NT2/D1 (cell line): ENCODE data around the gene PLXNA4.

Experiments
- DNase-seq: peaks from one replicate; pipeline ENCODE4 v3.0.0-alpha.2; 2011; ENCODE audit warnings: low read depth, low spot score
- H3K27me3 ChIP-seq: 2 replicates; pipeline ENCODE4 v1.6.0; 2011; ENCODE audit warnings: mild to moderate bottlenecking; ENCODE audit not compliant: insufficient read length, insufficient read depth
- H3K36me3 ChIP-seq: 2 replicates; pipeline ENCODE4 v1.6.1; 2011; ENCODE audit warnings: mild to moderate bottlenecking, low read length, mixed read lengths; ENCODE audit not compliant: insufficient read depth, insufficient read length
- H3K4me1 ChIP-seq: 2 replicates; pipeline ENCODE4 v1.5.1; 2011; ENCODE audit not compliant: insufficient read depth, insufficient read length
- H3K4me3 ChIP-seq: 2 replicates; pipeline ENCODE4 v1.5.1; 2011; ENCODE audit warnings: low read depth; ENCODE audit not compliant: insufficient read length
- H3K9ac ChIP-seq: 2 replicates; pipeline ENCODE4 v1.6.0; 2011; ENCODE audit warnings: low read depth; ENCODE audit not compliant: insufficient read length
- H3K9me3 ChIP-seq: 2 replicates; pipeline ENCODE4 v1.5.1; 2011; ENCODE audit warnings: mild to moderate bottlenecking, low read length; ENCODE audit not compliant: insufficient read depth
- SUZ12 ChIP-seq: IDR thresholded peaks from 2 replicates; pipeline ENCODE4 v1.6.1; 2011; ENCODE audit not compliant: insufficient read length, insufficient read depth; ENCODE audit errors: extremely low read depth
- YY1 ChIP-seq: IDR thresholded peaks from 2 replicates; pipeline ENCODE4 v1.6.1; 2011; ENCODE audit not compliant: insufficient read length, insufficient read depth
- ZNF274 ChIP-seq: IDR thresholded peaks from 2 replicates; pipeline ENCODE4 v1.6.1; 2011; ENCODE audit warnings: mild to moderate bottlenecking, low read depth, low read length

Gene PLXNA4

GRCh38 chr7:132571970-132572369, 4.3 kb downstream of the PLXNA4 start:
- no peak for DNase-seq
- no peak for TF ChIP-seq ZNF274
- TF ChIP-seq SUZ12 = no peak
- TF ChIP-seq YY1 = no peak
- H3K9me3 ChIP-seq = no peaks in the 10 kb centered on the region
- H3K4me1 ChIP-seq = peaks cover 2% of the 10 kb centered on the region
- H3K9ac ChIP-seq = no peak overlapping the region
- H3K36me3 ChIP-seq = no peaks in the 10 kb centered on the region
- peaks cover 40% of the 10 kb centered on the region for H3K27me3 ChIP-seq
- no peak overlapping the region for H3K4me3 ChIP-seq

- no peak for DNase-seq
- H3K4me3 ChIP-seq = no peak overlapping the region
- no peak overlapping the region for H3K9ac ChIP-seq
- no peaks in the 10 kb centered on the region for H3K4me1 ChIP-seq
- H3K27me3 ChIP-seq = peaks cover 25% of the 10 kb centered on the region
- TF ChIP-seq SUZ12 (no peak), ZNF274 (no peak), YY1 (no peak)
- H3K36me3 ChIP-seq = no peaks in the 10 kb centered on the region
- H3K9me3 ChIP-seq = no peaks in the 10 kb centered on the region
These were observed 6.2 kb downstream of the PLXNA4 start for GRCh38 chr7:132569884-132570614.

- Histone ChIP-seq H3K9me3 (peaks cover 6% of the 10 kb centered on the region; the same call in 1 of the 2 replicates), H3K4me3 (no peak overlapping the region), H3K9ac (no peak overlapping the region), H3K27me3 (peaks cover 25% of the 10 kb centered on the region), H3K4me1 (no peaks in the 10 kb centered on the region), H3K36me3 (no peaks in the 10 kb centered on the region)
- TF ChIP-seq YY1 = no peak
- TF ChIP-seq ZNF274 = no peak
- no peak for TF ChIP-seq SUZ12
- no peak for DNase-seq
These were observed 7.3 kb downstream of the PLXNA4 start for GRCh38 chr7:132568962-132569361.

GRCh38 chr7:132565885-132566284, 10.4 kb downstream of the PLXNA4 start:
- Histone ChIP-seq H3K4me1 (no peaks in the 10 kb centered on the region), H3K9ac (no peak overlapping the region), H3K27me3 (peaks cover 43% of the 10 kb centered on the region), H3K4me3 (no peak overlapping the region), H3K9me3 (peaks cover 6% of the 10 kb centered on the region; the same call in 1 of the 2 replicates), H3K36me3 (no peaks in the 10 kb centered on the region)
- no peak for TF ChIP-seq SUZ12
- no peak for TF ChIP-seq YY1
- TF ChIP-seq ZNF274 = no peak
- DNase-seq = no peak

- H3K4me3 ChIP-seq = no peak overlapping the region
- H3K36me3 ChIP-seq = no peaks in the 10 kb centered on the region
- H3K9ac ChIP-seq = no peak overlapping the region
- H3K4me1 ChIP-seq = no peaks in the 10 kb centered on the region
- H3K9me3 ChIP-seq = peaks cover 6% of the 10 kb centered on the region; the same call in 1 of the 2 replicates
- H3K27me3 ChIP-seq = peaks cover 48% of the 10 kb centered on the region
- DNase-seq = no peak
- TF ChIP-seq SUZ12 (no peak), YY1 (no peak), ZNF274 (no peak)
These were observed 10.8 kb downstream of the PLXNA4 start for GRCh38 chr7:132565441-132565840.

GRCh38 chr7:132564849-132565248, 11.4 kb downstream of the PLXNA4 start:
- H3K4me1 ChIP-seq = no peaks in the 10 kb centered on the region
- H3K4me3 ChIP-seq = no peak overlapping the region
- no peak for DNase-seq
- H3K27me3 ChIP-seq = peaks cover 54% of the 10 kb centered on the region
- TF ChIP-seq YY1 (no peak), ZNF274 (no peak), SUZ12 (no peak)
- H3K36me3 ChIP-seq = no peaks in the 10 kb centered on the region
- peaks cover 6% of the 10 kb centered on the region; the same call in 1 of the 2 replicates for H3K9me3 ChIP-seq
- H3K9ac ChIP-seq = no peak overlapping the region

- no peak for DNase-seq
- Histone ChIP-seq H3K27me3 (peaks cover 58% of the 10 kb centered on the region), H3K36me3 (no peaks in the 10 kb centered on the region), H3K9ac (no peak overlapping the region), H3K9me3 (peaks cover 6% of the 10 kb centered on the region; the same call in 1 of the 2 replicates), H3K4me1 (no peaks in the 10 kb centered on the region), H3K4me3 (no peak overlapping the region)
- TF ChIP-seq ZNF274 (no peak), SUZ12 (no peak), YY1 (no peak)
These were observed 12.2 kb downstream of the PLXNA4 start for GRCh38 chr7:132564090-132564489.
